ENCODE measurements around the gene HPN.

The HPN gene

DNA sequence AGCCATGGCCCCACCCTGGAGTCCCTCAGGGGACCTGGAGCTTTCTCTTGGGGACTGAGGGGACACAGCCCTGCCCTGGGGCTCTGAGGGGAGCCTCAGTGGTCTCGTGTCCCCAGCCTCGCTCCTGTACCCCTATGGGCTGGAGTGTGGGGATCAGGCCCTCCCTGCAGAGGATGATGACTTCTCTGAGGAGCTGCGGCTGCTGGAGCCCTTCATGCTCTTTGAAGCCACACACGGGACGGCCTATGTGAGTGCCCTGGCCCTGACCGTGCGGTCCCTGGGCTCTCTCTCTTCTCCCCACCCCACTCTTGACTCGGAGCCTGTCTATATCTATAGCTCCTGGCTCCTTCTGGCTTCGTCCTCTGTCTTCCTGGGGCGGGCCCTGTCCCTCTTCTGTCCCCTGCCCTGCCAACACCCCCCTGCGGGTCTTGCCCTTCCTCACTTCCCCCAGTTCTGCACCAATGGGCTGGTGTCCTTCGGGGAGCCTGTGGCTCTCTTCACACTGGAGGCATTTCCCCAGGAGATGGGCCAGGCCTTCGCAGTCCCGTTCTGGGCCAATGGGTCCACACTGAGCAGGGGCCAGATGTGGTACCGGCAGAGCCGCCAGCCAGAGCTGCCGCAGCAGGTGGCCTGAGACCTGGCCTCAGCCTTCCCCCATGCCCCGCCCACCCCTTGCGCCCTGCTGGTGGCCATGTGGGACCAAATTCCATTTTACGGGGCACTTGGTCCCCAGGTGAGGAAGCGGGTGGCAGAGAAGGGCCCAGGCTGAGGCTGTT lies 33.1 kb downstream of the HPN start:
- no peak for TF ChIP-seq ZFX (IDR thresholded peaks at IDR 0.05)
- TF ChIP-seq, protein P1, sequence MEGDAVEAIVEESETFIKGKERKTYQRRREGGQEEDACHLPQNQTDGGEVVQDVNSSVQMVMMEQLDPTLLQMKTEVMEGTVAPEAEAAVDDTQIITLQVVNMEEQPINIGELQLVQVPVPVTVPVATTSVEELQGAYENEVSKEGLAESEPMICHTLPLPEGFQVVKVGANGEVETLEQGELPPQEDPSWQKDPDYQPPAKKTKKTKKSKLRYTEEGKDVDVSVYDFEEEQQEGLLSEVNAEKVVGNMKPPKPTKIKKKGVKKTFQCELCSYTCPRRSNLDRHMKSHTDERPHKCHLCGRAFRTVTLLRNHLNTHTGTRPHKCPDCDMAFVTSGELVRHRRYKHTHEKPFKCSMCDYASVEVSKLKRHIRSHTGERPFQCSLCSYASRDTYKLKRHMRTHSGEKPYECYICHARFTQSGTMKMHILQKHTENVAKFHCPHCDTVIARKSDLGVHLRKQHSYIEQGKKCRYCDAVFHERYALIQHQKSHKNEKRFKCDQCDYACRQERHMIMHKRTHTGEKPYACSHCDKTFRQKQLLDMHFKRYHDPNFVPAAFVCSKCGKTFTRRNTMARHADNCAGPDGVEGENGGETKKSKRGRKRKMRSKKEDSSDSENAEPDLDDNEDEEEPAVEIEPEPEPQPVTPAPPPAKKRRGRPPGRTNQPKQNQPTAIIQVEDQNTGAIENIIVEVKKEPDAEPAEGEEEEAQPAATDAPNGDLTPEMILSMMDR (conservative IDR thresholded peaks at IDR 0.05), result no peak
- H3K27ac ChIP-seq, result no peak overlapping the region

DNA sequence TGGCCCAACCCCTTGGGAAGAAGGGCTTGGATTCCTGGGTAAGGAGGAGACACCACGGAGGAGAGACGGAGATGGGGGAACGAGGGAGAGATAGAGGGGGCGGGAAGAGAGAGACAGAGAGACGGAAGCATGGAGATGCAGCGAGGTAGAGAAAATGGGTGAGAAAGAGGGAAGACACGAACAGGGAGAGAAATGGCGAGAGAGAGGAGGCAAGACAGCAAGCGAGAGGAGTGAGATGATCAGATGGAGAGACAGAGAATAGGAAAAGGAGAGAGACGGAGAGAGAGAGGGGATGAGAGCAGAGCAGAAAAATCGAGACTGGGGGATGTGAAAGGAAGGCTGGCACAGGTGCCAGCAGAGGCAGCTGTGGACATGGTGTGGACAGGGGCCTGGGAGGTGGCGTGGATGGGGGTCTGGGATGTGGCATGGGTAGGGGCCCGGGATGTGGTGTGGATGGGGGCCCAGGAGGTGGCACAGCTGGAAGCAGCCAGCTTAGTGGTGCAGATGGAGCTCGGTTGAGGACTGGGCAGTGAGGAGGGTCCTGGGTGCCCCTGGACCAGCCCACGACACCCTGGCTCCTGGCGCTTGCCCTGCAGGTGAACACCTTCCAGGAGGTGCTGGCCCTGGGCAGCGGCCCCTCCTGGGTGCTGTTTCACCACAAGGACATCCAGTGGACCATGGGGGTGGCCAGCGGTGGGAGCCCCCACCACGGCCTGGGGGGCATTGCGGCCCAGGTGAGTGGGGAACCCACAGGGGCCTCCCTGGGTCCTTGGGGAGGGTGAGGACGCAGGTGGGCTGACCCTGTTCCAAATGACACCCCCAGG lies 33.9 kb downstream of the HPN start:
- TF ChIP-seq ZFX (IDR thresholded peaks at IDR 0.05), result no peak
- TF ChIP-seq, protein P1 (conservative IDR thresholded peaks at IDR 0.05), result no peak
- H3K27ac ChIP-seq, result no peak overlapping the region

DNA sequence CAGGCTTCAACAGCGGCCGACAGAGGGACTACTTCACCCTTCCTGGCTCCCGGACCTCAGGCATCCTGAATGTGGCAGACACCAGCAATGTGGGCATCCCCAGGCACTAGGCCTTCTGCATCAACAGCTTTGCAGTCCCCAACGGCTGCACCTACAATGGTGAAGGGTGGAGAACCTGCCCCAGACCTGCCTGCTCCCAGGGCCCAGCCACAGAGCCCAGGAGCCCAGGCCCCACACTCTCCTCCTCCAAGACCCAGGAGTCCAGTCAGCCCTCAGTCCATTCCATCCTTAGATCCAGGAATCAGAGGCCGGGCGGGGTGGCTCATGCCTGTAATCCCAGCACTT lies 34.5 kb downstream of the HPN start:
- TF ChIP-seq ZFX (IDR thresholded peaks at IDR 0.05), result no peak
- TF ChIP-seq, protein P1 (conservative IDR thresholded peaks at IDR 0.05), result no peak
- no peak overlapping the region for H3K27ac ChIP-seq

DNA sequence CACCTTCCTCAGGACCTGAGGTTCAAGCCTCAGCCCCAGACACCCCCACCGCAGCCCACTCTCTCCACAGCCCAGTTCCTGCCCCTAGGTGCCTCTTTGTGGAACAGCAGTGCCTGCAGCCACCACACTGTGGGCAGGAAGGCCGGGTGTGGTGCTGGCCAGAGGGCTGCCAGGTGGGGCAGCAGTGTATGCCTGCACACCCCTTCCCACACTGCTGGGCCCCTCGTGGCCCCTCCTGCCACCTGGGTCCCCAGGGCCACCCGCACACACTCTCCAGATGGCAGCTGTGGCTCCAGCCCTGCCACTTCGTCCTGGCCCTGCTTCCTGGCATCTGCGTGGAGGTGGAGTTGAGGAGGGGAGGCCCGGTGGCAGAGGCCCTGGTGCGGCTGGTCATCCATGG lies 35.1 kb downstream of the HPN start:
- TF ChIP-seq ZFX (IDR thresholded peaks at IDR 0.05), result no peak
- TF ChIP-seq, protein P1 (conservative IDR thresholded peaks at IDR 0.05), result no peak
- no peak overlapping the region for H3K27ac ChIP-seq

DNA sequence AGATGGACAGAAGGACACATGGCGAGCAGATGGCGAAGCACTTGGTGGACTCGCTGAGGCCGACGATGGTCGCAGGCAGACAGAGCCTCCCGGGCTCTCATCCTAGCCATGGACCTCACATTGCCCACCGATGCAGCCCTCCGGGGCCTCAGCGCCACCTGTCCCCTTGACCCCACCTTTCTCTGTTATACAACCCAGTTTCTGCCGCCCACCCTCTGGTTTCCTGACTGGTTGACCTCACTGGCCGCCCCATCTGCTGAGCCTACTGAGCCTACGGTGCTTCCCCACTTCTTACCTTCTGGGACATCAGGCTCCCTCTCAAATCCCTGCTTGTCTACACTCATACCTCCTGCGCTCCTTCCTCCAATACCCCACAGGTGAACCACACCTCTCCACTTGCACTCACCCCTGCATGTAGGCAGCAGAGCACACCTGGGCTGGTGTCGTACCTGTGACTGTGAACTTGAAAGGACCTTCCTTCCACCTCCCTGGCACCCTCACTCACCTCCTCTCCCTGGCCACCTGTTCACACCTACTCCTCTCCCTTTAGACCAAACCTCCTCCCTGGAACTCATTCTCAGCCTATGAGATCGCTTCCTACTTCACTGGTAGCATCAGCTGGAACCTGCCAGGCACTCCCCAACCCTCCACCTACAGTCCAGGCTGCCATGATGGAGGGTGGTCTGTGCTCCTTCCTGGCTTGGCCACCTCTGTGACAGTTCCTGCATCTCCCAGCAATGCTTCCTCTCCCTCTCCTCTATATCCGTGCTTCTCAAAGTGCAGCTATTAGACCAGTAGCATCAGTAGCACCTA lies 36.1 kb downstream of the HPN start:
- no peak overlapping the region for H3K27ac ChIP-seq
- TF ChIP-seq ZFX (IDR thresholded peaks at IDR 0.05), result no peak
- TF ChIP-seq, protein P1 (conservative IDR thresholded peaks at IDR 0.05), result no peak

DNA sequence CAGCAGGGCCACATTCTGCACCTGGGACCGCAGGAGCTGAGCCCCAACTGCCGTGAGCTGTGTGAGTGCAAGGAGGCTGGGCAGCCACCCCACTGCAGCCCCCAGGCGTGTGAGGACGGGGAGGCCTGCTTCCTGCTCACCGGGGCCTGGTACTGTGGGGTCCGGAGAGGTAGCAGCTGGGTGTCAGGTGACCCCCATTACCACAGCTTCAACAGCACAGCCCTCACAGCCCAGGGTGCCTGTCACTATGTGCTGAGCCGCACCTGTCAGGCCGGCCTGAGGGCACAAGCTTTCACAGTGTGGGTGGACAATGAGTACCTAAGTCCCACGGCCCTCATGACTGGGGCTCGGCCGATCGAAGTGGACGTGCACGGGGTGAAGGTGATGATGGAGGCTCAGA lies 38.3 kb downstream of the HPN start:
- no peak overlapping the region for H3K27ac ChIP-seq
- TF ChIP-seq, protein P1 (conservative IDR thresholded peaks at IDR 0.05), result no peak
- no peak for TF ChIP-seq ZFX (IDR thresholded peaks at IDR 0.05)

Data from C4-2B (cell line).